ENCODE results near the gene ACTR5.

Gene ACTR5

DNA sequence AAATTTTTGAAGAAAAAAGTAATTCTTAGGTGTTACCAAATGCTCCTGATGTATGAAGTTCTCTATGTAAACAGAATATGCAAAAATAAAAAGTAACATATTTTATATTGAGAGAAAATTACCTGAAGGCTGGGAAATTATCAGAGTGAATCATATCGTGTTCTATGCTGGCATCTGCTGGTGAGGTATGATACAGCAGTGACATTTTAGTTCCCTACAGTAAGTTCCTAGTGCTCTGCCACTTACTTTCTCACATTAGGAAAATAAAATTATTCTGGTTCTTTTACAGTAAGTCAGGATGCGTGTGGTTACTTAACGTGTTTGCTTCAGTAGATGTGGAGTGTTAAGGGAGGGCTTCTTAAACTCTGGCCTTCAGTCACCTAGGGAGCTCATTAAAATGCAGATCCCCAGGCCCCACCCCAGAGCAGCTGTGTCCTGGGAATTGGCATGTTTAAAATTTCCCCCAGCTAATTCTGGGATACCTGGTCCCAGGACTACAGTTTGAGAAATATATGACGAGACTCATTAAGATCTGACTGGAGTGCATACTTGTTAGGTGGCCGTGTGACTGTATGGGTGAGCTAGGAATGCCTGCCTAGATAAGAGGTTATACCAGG is 3.2 kb downstream of the ACTR5 start:
- TF ChIP-seq RAD21 (IDR thresholded peaks at IDR 0.05; ENCODE audit: low read depth) (peak; percentile 70), CEBPB (IDR thresholded peaks at IDR 0.05) (no peak)

DNA sequence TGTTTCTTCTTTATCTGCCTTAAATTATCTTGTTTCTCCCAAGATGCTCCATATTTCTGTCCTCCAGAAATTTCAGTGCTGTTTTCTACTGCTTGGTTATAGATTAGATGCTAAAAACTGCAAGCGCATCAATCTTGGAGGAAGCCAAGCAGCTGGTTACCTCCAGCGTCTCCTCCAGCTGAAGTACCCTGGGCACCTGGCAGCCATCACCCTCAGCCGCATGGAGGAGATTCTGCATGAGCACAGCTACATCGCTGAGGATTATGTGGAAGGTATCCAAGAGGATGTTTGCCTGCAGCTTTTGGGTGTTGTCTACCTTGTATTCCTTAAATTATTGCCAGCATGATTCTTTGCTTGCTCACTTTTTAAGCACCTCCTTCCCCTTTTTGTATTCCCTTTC is 3.8 kb downstream of the ACTR5 start:
- TF ChIP-seq NFIC (IDR thresholded peaks at IDR 0.05) (no peak), REST (IDR thresholded peaks at IDR 0.05; ENCODE audit: low read depth) (no peak), YY1 (IDR thresholded peaks at IDR 0.05; ENCODE audit: low read depth) (no peak), TCF12 (IDR thresholded peaks at IDR 0.05; ENCODE audit: low read depth) (no peak), ZBTB7A (IDR thresholded peaks at IDR 0.05; ENCODE audit: low read depth) (no peak), TEAD4 (IDR thresholded peaks at IDR 0.05) (no peak), EP300 (IDR thresholded peaks at IDR 0.05; ENCODE audit: borderline replicate concordance) (no peak), EGR1 (IDR thresholded peaks at IDR 0.05) (no peak)
- TF ChIP-seq, protein P1, sequence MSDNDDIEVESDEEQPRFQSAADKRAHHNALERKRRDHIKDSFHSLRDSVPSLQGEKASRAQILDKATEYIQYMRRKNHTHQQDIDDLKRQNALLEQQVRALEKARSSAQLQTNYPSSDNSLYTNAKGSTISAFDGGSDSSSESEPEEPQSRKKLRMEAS (IDR thresholded peaks at IDR 0.05), result no peak

- TF ChIP-seq ZBTB7A (IDR thresholded peaks at IDR 0.05; ENCODE audit: low read depth), result no peak
- no peak for TF ChIP-seq RAD21 (IDR thresholded peaks at IDR 0.05; ENCODE audit: low read depth)
- no peak for TF ChIP-seq EP300 (IDR thresholded peaks at IDR 0.05; ENCODE audit: borderline replicate concordance)
- TF ChIP-seq, protein P2, sequence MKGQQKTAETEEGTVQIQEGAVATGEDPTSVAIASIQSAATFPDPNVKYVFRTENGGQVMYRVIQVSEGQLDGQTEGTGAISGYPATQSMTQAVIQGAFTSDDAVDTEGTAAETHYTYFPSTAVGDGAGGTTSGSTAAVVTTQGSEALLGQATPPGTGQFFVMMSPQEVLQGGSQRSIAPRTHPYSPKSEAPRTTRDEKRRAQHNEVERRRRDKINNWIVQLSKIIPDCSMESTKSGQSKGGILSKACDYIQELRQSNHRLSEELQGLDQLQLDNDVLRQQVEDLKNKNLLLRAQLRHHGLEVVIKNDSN (IDR thresholded peaks at IDR 0.05), result no peak
- TF ChIP-seq NFIC (IDR thresholded peaks at IDR 0.05), result no peak
- TF ChIP-seq EGR1 (IDR thresholded peaks at IDR 0.05), result no peak
- no peak for TF ChIP-seq TAF1 (IDR thresholded peaks at IDR 0.05; ENCODE audit: low read depth)
- no peak for TF ChIP-seq TEAD4 (IDR thresholded peaks at IDR 0.05)
- TF ChIP-seq FOXM1 (IDR thresholded peaks at IDR 0.05; ENCODE audit: borderline replicate concordance, low read depth), result no peak
- no peak for TF ChIP-seq REST (IDR thresholded peaks at IDR 0.05; ENCODE audit: low read depth)
- no peak for TF ChIP-seq TCF12 (IDR thresholded peaks at IDR 0.05; ENCODE audit: low read depth)
- TF ChIP-seq CREB1 (IDR thresholded peaks at IDR 0.05; ENCODE audit: low read depth), result no peak
- TF ChIP-seq YY1 (IDR thresholded peaks at IDR 0.05; ENCODE audit: low read depth), result no peak
- no peak for TF ChIP-seq CEBPB (IDR thresholded peaks at IDR 0.05)
- TF ChIP-seq, protein P1 (IDR thresholded peaks at IDR 0.05), result no peak
These were observed 6.7 kb downstream of the ACTR5 start for GRCh38 chr20:38754924-38755323.

DNA sequence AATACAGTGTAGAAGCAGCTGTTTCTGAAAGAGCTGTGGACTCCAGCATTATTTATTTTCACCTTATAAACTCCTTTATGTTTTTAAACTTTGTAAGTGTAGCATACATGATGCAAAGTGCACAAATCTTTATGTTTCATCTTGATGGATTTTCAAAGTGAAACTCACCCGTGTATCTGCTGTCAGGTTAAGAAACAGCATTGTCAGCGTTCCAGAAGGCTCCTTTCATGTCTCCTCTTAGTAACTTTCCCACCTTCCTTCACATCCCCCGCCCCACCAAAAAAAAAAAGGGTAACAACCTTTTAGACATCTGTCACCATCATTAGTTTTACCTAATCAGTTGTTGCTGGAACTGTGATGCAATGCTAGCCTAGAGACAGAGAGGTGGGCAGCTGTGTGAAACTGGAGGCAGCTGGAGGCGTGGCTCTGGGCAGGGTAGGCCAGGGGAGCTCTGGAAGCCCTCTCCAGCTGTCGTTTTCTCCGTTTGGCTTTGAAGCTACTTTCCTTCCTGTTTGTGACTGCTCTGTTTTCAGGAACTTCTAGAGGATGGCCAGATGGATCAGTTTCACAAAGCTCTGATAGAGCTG is 7.2 kb downstream of the ACTR5 start:
- TF ChIP-seq TAF1 (IDR thresholded peaks at IDR 0.05; ENCODE audit: low read depth) (no peak), RAD21 (IDR thresholded peaks at IDR 0.05; ENCODE audit: low read depth) (no peak), FOXM1 (IDR thresholded peaks at IDR 0.05; ENCODE audit: borderline replicate concordance, low read depth) (no peak), YY1 (IDR thresholded peaks at IDR 0.05; ENCODE audit: low read depth) (no peak), NFIC (IDR thresholded peaks at IDR 0.05) (no peak), CEBPB (IDR thresholded peaks at IDR 0.05) (no peak), EGR1 (IDR thresholded peaks at IDR 0.05) (no peak), TCF12 (IDR thresholded peaks at IDR 0.05; ENCODE audit: low read depth) (no peak), ZBTB7A (IDR thresholded peaks at IDR 0.05; ENCODE audit: low read depth) (no peak), CREB1 (IDR thresholded peaks at IDR 0.05; ENCODE audit: low read depth) (no peak), REST (IDR thresholded peaks at IDR 0.05; ENCODE audit: low read depth) (no peak), TEAD4 (IDR thresholded peaks at IDR 0.05) (no peak), EP300 (IDR thresholded peaks at IDR 0.05; ENCODE audit: borderline replicate concordance) (no peak)
- TF ChIP-seq, protein P1 (IDR thresholded peaks at IDR 0.05), result no peak
- TF ChIP-seq, protein P2 (IDR thresholded peaks at IDR 0.05), result no peak

All from Ishikawa (cell line).